GM18858 (cell line): ENCODE measurements around the gene OR2T6.
"Not testable (repeated sequence)": the region's sequence is repeated elsewhere in the genome, so short reads cannot be mapped to it uniquely, and the experiment has no call there.

Source experiments
- ATAC-seq: cut with Tn5 transposase; IDR thresholded peaks from one replicate; pipeline ENCODE4 v1.9.1; 2021; ENCODE audit not compliant: unreplicated experiment

The OR2T6 gene

GRCh38 chr1:248375446-248375845 lies at the start of gene OR2T6:
Gene OR2T6, plus strand, starts transcription at chr1:248375746. Its CDS starts 11,863 bp downstream, at chr1:248387609.
- no peak for ATAC-seq

- no peak for ATAC-seq
These were observed 32.1 kb upstream of the OR2T6 start for GRCh38 chr1:248343451-248343850.

- ATAC-seq: no peak
These were observed 27.1 kb upstream of the OR2T6 start, which contains the start of gene OR14C36 for GRCh38 chr1:248348475-248348874. Gene OR14C36, plus strand, starts transcription at chr1:248348775. Its CDS starts 0 bp downstream, at chr1:248348775.

- no peak for ATAC-seq
These were observed 16.1 kb upstream of the OR2T6 start for GRCh38 chr1:248359415-248359814.

- no peak for ATAC-seq
These were observed 14.3 kb upstream of the OR2T6 start, which contains the start of gene OR2T4 for GRCh38 chr1:248361121-248361715. Gene OR2T4, plus strand, starts transcription at chr1:248361665. Its CDS starts 0 bp downstream, at chr1:248361665.

- ATAC-seq: no peak
These were observed 8.9 kb upstream of the OR2T6 start for GRCh38 chr1:248366609-248367008.

GRCh38 chr1:248372394-248372793 lies 3.2 kb upstream of the OR2T6 start:
- peak; percentile 52 for ATAC-seq

- no peak for ATAC-seq
These were observed 1.8 kb upstream of the OR2T6 start for GRCh38 chr1:248373761-248374160.

- ATAC-seq: no peak
These were observed 1.4 kb downstream of the OR2T6 start for GRCh38 chr1:248376916-248377315.

GRCh38 chr1:248380854-248381253 lies 5.3 kb downstream of the OR2T6 start:
- ATAC-seq: no peak

- no peak for ATAC-seq
These were observed 12.9 kb downstream of the OR2T6 start for GRCh38 chr1:248388426-248388825.

GRCh38 chr1:248393050-248393449 lies 17.5 kb downstream of the OR2T6 start:
- ATAC-seq: no peak

GRCh38 chr1:248402748-248403147 lies 27.2 kb downstream of the OR2T6 start, which contains the start of gene OR2T1:
Gene OR2T1, plus strand, starts transcription at chr1:248403048. Its CDS starts 3,100 bp downstream, at chr1:248406148.
- ATAC-seq: no peak

- no peak for ATAC-seq
These were observed 28.5 kb downstream of the OR2T6 start for GRCh38 chr1:248404024-248404423.

- ATAC-seq: peak; percentile 83
These were observed 31.5 kb downstream of the OR2T6 start for GRCh38 chr1:248406721-248407692.

GRCh38 chr1:248416226-248416625 lies 40.7 kb downstream of the OR2T6 start:
- no peak for ATAC-seq

GRCh38 chr1:248417854-248418253 lies 42.3 kb downstream of the OR2T6 start:
- no peak for ATAC-seq

- no peak for ATAC-seq
These were observed 45.8 kb downstream of the OR2T6 start for GRCh38 chr1:248421384-248421783.

- ATAC-seq: peak; percentile 41
These were observed 52.1 kb downstream of the OR2T6 start for GRCh38 chr1:248427526-248428191.

- peak; percentile 99 for ATAC-seq
These were observed 52.6 kb downstream of the OR2T6 start for GRCh38 chr1:248428192-248428533.

GRCh38 chr1:248431683-248432082 lies 56.1 kb downstream of the OR2T6 start:
- ATAC-seq: not testable (repeated sequence)
